Spleen (tissue), 11 donors: ENCODE results near the gene DNAAF5. TPM values are rescaled to one million over a fixed set of nuclear protein-coding genes. Genes with fewer than 3 reads are reported as not detected.
"Not testable (repeated sequence)": the region's sequence is repeated elsewhere in the genome, so short reads cannot be mapped to it uniquely, and the experiment has no call there.

Experiments
- DNase-seq: peaks from one replicate; pipeline ENCODE4 v3.0.0-alpha.2; 2020
- H3K27ac ChIP-seq, 8 donors: fragments of 200-600 bp; sonication (generic) in 7 of 8; 1 replicate in 4 of 8; 2 replicates in 4 of 8; pipeline versions ENCODE4 v1.5.0 to v1.8.0; 2016 to 2021; ENCODE audit warnings: inconsistent platforms in 4 of 8, mild to moderate bottlenecking in 4 of 8, moderate library complexity in 1 of 8
- H3K27me3 ChIP-seq, 7 donors: fragments of 200-600 bp; sonication (generic) in 6 of 7; replicated peaks in 1 of 7; 1 replicate in 4 of 7; 2 replicates in 3 of 7; pipeline versions ENCODE4 v1.5.0 to v1.8.0; 2016 to 2021; ENCODE audit warnings: inconsistent platforms in 3 of 7, mild to moderate bottlenecking in 1 of 7
- H3K36me3 ChIP-seq, 6 donors: fragments of 200-600 bp; sonication (generic) in 5 of 6; 1 replicate in 4 of 6; 2 replicates in 2 of 6; pipeline versions ENCODE4 v1.5.0 to v1.8.0; 2016 to 2021; ENCODE audit warnings: inconsistent platforms in 2 of 6
- H3K4me1 ChIP-seq, 6 donors: fragments of 200-600 bp; sonication (generic) in 5 of 6; 1 replicate in 3 of 6; 2 replicates in 3 of 6; pipeline versions ENCODE4 v1.5.0 to v1.8.0; 2016 to 2021; ENCODE audit warnings: inconsistent platforms in 3 of 6
- H3K4me3 ChIP-seq, 8 donors: fragments of 200-600 bp; sonication (generic) in 7 of 8; 1 replicate in 4 of 8; 2 replicates in 4 of 8; pipeline versions ENCODE4 v1.5.0 to v1.8.0; 2016 to 2021; ENCODE audit warnings: inconsistent platforms in 4 of 8, mild to moderate bottlenecking in 4 of 8, moderate library complexity in 2 of 8
- H3K9me3 ChIP-seq, 8 donors: fragments of 200-600 bp; sonication (generic) in 7 of 8; 1 replicate in 4 of 8; 2 replicates in 4 of 8; pipeline versions ENCODE4 v1.5.0 to v1.8.0; 2016 to 2021; ENCODE audit warnings: inconsistent platforms in 4 of 8
- POLR2A ChIP-seq, 3 donors: fragments of 450-650 bp; IDR thresholded peaks; one replicate each; pipeline ENCODE4 v1.5.1; 2017; ENCODE audit warnings: antibody characterized with exemption in 3 of 3, mild to moderate bottlenecking in 1 of 3
- POLR2AphosphoS5 ChIP-seq, 3 donors: sonication (generic); formaldehyde crosslinking; IDR thresholded peaks; one replicate each; pipeline ENCODE4 v1.5.1; 2017; ENCODE audit warnings: antibody characterized with exemption in 3 of 3
- WGBS, 5 donors: extraction: QIAGEN DNeasy Blood & Tissue Kit in 3 of 5; methylation state at CpG; one replicate each; pipeline versions ENCODE4 v1.1.5 to v1.1.7; 2013 to 2018; 5-methylcytosine and 5-hydroxymethylcytosine counted together
- intact Hi-C: fragments of 100-400 bp; cut with DNase I; formaldehyde crosslinking; loops from one replicate; pipeline ENCODE4 v1.15.0; 2023; ENCODE audit warnings: low total_unique reads
- polyA plus RNA-seq, 3 donors: library from polyadenylated mRNA; stranded (reverse); fragments of 200-250 nt; gene quantifications; one replicate each; pipeline ENCODE4 v1.2.1, GENCODE V29; 2013
- total RNA-seq, 7 donors: library from RNA; depleted of rRNA in 3 of 7; stranded (reverse); fragments of >200 nt in 3 of 7; fragmentation: NEBNext Ultra II Directional in 4 of 7; extraction: Animal tissue kit (Norgen Biotek cat#: 25700) in 4 of 7; gene quantifications; one replicate each; pipeline versions ENCODE4 v1.1.0 to v1.2.1, GENCODE V29; 2016 to 2021
- TF ChIP-seq, protein P1 (sequence below), 11 experiments: fragments of 200-600 bp in 7 of 11; fragments of 450-650 bp in 4 of 11; sonication (generic) in 4 of 11; IDR thresholded peaks in 8 of 11; conservative IDR thresholded peaks in 3 of 11; 1 replicate in 7 of 11; 2 replicates in 4 of 11; pipeline versions ENCODE4 v1.4.0 to v1.8.0; 2016 to 2021; ENCODE audit warnings: antibody characterized with exemption in 11 of 11, inconsistent platforms in 4 of 11, mild to moderate bottlenecking in 1 of 11
- donor health status: healthy with polysubstance abuse.
- donor health status: DM: no; HTN: no; CAD: no; lungs with moderate emphysema.
- donor health status: DM: no; HTN: no; CAD: no.
- donor health status: Bipolar disorder and iron deficiency.
- donor health status: healthy.
- donor health status: DM: no; HTN: no; CAD: no.
- donor health status: DM: yes; HTN: yes; CAD: no.

DNAAF5 gene
- total and polyA plus RNA-seq, 10 donors, result 7.5 to 22.4 (median 18.1) TPM

DNA sequence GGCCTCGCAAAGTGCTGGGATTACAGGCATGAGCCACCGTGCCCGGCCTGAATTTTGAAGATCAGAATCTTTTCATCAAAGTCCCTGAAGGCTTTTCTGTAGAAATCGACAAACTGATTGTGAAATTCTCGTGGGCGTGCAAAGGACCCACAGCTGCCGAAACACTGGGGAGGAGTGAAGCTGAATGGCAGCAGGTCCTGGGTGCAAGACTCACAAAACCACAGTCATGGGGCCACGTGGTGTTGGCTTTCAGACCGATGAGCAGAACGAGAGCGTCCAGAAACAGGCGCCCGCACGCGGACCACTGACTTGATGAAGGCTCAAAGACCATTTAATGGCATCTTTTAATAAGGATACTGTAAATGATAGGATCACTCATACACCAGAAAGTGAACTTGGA lies 25.3 kb downstream of the DNAAF5 start:
- no peaks in the 10 kb centered on the region for H3K27me3 ChIP-seq
- TF ChIP-seq POLR2A (IDR thresholded peaks at IDR 0.05), result no peak
- TF ChIP-seq, protein P1, sequence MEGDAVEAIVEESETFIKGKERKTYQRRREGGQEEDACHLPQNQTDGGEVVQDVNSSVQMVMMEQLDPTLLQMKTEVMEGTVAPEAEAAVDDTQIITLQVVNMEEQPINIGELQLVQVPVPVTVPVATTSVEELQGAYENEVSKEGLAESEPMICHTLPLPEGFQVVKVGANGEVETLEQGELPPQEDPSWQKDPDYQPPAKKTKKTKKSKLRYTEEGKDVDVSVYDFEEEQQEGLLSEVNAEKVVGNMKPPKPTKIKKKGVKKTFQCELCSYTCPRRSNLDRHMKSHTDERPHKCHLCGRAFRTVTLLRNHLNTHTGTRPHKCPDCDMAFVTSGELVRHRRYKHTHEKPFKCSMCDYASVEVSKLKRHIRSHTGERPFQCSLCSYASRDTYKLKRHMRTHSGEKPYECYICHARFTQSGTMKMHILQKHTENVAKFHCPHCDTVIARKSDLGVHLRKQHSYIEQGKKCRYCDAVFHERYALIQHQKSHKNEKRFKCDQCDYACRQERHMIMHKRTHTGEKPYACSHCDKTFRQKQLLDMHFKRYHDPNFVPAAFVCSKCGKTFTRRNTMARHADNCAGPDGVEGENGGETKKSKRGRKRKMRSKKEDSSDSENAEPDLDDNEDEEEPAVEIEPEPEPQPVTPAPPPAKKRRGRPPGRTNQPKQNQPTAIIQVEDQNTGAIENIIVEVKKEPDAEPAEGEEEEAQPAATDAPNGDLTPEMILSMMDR (IDR thresholded peaks at IDR 0.05 in 8 of 11, conservative IDR thresholded peaks at IDR 0.05 in 3 of 11), result no peak
- H3K4me3 ChIP-seq, result no peak overlapping the region
- peak; percentile 33 for DNase-seq
- no peaks in the 10 kb centered on the region for H3K9me3 ChIP-seq
- intact Hi-C loops, result no loop called here
- 85 to 91% (median 87%) methylated on average over 15 of the region's 15 CpGs for WGBS, 5 donors
- H3K36me3 ChIP-seq, result peaks cover 0 to 80% (median 24%) of the 10 kb centered on the region in 6 donors
- H3K27ac ChIP-seq, result no peak overlapping the region
- H3K4me1 ChIP-seq, result peaks cover 0 to 3% (median 0%) of the 10 kb centered on the region in 6 donors

DNA sequence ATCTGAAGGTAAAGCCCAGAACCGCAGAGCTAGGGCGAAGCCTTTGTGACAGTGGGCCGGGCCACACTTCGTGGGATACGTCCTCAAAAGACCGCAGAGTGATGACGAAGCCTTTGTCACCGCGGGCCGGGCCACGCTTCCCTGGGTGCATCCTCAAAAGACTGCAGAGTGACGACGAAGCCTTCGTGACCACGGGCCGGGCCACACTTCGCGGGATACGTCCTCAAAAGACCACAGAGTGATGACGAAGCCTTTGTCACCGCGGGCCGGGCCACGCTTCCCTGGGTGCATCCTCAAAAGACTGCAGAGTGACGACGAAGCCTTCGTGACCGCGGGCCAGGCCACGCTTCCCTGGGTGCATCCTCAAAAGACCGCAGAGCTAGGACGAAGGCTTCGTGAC lies 25.8 kb downstream of the DNAAF5 start:
- H3K27ac ChIP-seq, intact Hi-C loops, H3K9me3 ChIP-seq, H3K4me3 ChIP-seq, H3K27me3 ChIP-seq, H3K4me1 ChIP-seq: not testable (repeated sequence)
- 85 to 94% (median 90%) methylated on average over 33 of the region's 33 CpGs for WGBS, 5 donors
- H3K36me3 ChIP-seq, result peaks cover 0 to 84% (median 29%) of the 10 kb centered on the region in 6 donors
- peak; percentile 56 for DNase-seq

DNA sequence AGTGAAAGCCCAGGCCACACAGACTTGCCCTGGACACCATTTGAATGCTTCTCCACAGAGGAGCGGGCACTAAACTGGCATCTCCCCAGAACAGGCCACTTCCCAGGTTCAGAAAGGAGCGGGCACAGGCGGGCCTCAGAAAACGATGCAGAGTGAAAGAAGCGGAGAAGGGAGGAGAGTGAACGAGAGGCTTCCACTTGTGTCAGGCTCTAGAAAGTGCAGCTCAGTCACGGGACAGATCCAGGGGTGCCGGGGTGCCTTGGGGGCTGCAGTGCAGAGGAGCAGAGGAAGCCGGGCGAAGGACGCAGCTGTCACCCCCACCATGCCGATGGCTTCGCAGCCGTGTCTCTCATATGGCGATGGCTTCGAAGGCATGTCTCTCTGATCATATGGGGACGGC lies 26.7 kb downstream of the DNAAF5 start:
- H3K9me3 ChIP-seq, result no peaks in the 10 kb centered on the region
- H3K27me3 ChIP-seq, result no peaks in the 10 kb centered on the region
- intact Hi-C loops, result no loop called here
- H3K36me3 ChIP-seq, result peaks cover 0 to 93% (median 38%) of the 10 kb centered on the region in 6 donors
- H3K4me1 ChIP-seq, result no peaks in the 10 kb centered on the region
- H3K27ac ChIP-seq, result no peak overlapping the region
- no peak for TF ChIP-seq POLR2AphosphoS5 (IDR thresholded peaks at IDR 0.05)
- TF ChIP-seq POLR2A (IDR thresholded peaks at IDR 0.05), result no peak
- TF ChIP-seq, protein P1 (IDR thresholded peaks at IDR 0.05 in 8 of 11, conservative IDR thresholded peaks at IDR 0.05 in 3 of 11), result no peak
- peak; percentile 65 for DNase-seq
- H3K4me3 ChIP-seq, result no peak overlapping the region
- 96 to 98% (median 96%) methylated on average over 17 of the region's 17 CpGs for WGBS, 5 donors

DNA sequence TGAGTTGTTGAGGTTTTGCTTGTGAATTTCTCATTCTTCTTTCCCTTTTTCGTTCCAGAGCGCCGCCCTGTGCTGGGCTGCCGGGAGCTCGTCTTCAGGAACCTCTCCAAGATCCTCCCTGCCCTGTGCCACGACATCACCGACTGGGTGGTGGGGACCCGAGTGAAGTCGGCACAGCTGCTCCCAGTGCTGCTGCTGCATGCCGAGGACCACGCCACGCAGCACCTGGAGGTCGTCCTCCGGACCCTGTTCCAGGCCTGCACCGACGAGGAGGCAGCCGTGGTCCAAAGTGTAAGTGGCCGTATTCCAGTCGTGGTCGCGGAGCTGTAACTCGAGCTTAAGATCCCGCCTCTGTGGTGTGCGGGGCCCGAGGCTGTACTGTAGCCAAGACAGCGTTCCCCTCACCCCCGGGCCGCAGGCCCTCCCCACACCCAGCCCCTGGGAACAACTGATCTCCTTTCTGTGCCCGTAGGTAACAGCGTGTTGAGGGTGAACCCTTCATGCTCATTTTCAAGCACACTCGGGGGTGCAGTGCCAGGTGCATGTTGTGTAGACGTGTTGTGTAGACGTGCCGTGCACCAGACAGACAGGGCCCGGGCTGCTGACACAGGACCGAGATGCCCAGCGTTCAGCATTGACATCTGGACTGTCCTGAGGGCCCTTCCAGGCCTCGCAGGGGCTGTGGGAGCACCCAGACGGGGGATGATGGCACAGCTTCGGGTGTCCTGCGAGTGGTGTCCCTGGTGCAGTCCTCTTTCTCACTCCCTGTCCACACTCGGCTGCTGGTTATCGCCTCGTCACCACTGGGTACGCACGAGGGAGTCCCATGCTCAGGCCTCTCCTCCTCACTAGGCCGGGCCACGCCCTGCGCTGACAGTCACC lies 28.3 kb downstream of the DNAAF5 start:
- Histone ChIP-seq H3K36me3 (peaks cover 0 to 96% (median 43%) of the 10 kb centered on the region in 6 donors), H3K4me3 (no peak overlapping the region), H3K9me3 (no peaks in the 10 kb centered on the region), H3K27ac (no peak overlapping the region), H3K27me3 (no peaks in the 10 kb centered on the region), H3K4me1 (no peaks in the 10 kb centered on the region)
- 93 to 96% (median 94%) methylated on average over 44 to 49 of the region's 49 CpGs for WGBS, 5 donors
- intact Hi-C loops, result no loop called here
- TF ChIP-seq POLR2AphosphoS5 (IDR thresholded peaks at IDR 0.05) (no peak), POLR2A (IDR thresholded peaks at IDR 0.05) (no peak)
- TF ChIP-seq, protein P1 (IDR thresholded peaks at IDR 0.05 in 8 of 11, conservative IDR thresholded peaks at IDR 0.05 in 3 of 11), result no peak
- DNase-seq, result peak; percentile 63
